SK-N-SH treated with all-trans-retinoic acid at 6 μM for 48 hours (cell line): Measurements from ENCODE around the gene FCHO2.

Experiments
- ARNTL ChIP-seq: fragments of 450-650 bp; formaldehyde crosslinking; IDR thresholded peaks from 2 replicates; pipeline ENCODE4 v1.5.0; 2020; ENCODE audit warnings: low read depth, mild to moderate bottlenecking, moderate library complexity, borderline replicate concordance
- BACH2 ChIP-seq: fragments of 250-450 bp; sonication (Bioruptor Pico); IDR thresholded peaks from 2 replicates; pipeline ENCODE4 v1.9.0; 2021; ENCODE audit warnings: mild to moderate bottlenecking, borderline replicate concordance
- CSDC2 ChIP-seq: fragments of 250-450 bp; sonication (Bioruptor Pico); IDR thresholded peaks from 2 replicates; pipeline ENCODE4 v1.5.0; 2020; ENCODE audit warnings: mild to moderate bottlenecking, moderate library complexity
- OSR1 ChIP-seq: fragments of 250-450 bp; sonication (Bioruptor Pico); IDR thresholded peaks from 2 replicates; pipeline ENCODE4 v1.8.0; 2022; ENCODE audit warnings: moderate library complexity, mild to moderate bottlenecking, inconsistent platforms
- PATZ1 ChIP-seq: fragments of 250-450 bp; sonication (Bioruptor Pico); IDR thresholded peaks from 2 replicates; pipeline ENCODE4 v1.8.0; 2020; ENCODE audit warnings: mild to moderate bottlenecking, moderate library complexity, borderline replicate concordance
- RARB ChIP-seq: fragments of 250-450 bp; sonication (Bioruptor Pico); IDR thresholded peaks from 2 replicates; pipeline ENCODE4 v1.8.0; 2021; ENCODE audit warnings: mild to moderate bottlenecking, moderate library complexity
- TCF4 ChIP-seq: fragments of 250-450 bp; sonication (Bioruptor Pico); IDR thresholded peaks from 2 replicates; pipeline ENCODE4 v1.8.0; 2021; ENCODE audit warnings: mild to moderate bottlenecking, moderate library complexity, borderline replicate concordance
- TSHZ2 ChIP-seq: fragments of 250-450 bp; sonication (Bioruptor Pico); IDR thresholded peaks from 2 replicates; pipeline ENCODE4 v1.5.0; 2020; ENCODE audit warnings: mild to moderate bottlenecking, moderate library complexity
- ZFP30 ChIP-seq: fragments of 450-650 bp; formaldehyde crosslinking; IDR thresholded peaks from 2 replicates; pipeline ENCODE4 v1.5.0; 2022; ENCODE audit warnings: mild to moderate bottlenecking, moderate library complexity
- ZNF8 ChIP-seq: fragments of 450-650 bp; formaldehyde crosslinking; IDR thresholded peaks from 2 replicates; pipeline ENCODE4 v1.5.0; 2020; ENCODE audit warnings: mild to moderate bottlenecking, moderate library complexity

GRCh38 chr5:72991394-72991793 lies 35.6 kb downstream of the FCHO2 start:
- TF ChIP-seq BACH2 (CRISPR knock-in tag) = no peak
- TF ChIP-seq OSR1 (CRISPR knock-in tag) = no peak
- TF ChIP-seq ARNTL (CRISPR knock-in tag) = no peak
- no peak for TF ChIP-seq TCF4 (CRISPR knock-in tag)
- no peak for TF ChIP-seq PATZ1 (CRISPR knock-in tag)
- TF ChIP-seq ZFP30 (CRISPR knock-in tag) = no peak
- no peak for TF ChIP-seq CSDC2 (CRISPR knock-in tag)
- TF ChIP-seq ZNF8 = no peak
- TF ChIP-seq TSHZ2 (CRISPR knock-in tag) = no peak
- TF ChIP-seq RARB = no peak
